HEK293T (cell line): ENCODE measurements around the gene MID1.

Source experiments
- CTCF ChIA-PET: fragments of 350-600 bp; formaldehyde crosslinking; extraction: SDS; loops from one replicate; lab custom pipeline; 2021; ENCODE audit warnings: antibody characterized with exemption, inconsistent platforms; lab: Yijun Ruan, JAX
- POLR2A ChIA-PET: fragments of 350-600 bp; formaldehyde crosslinking; extraction: SDS; loops from one replicate; lab custom pipeline; 2020; ENCODE audit warnings: antibody characterized with exemption, inconsistent platforms; lab: Yijun Ruan, JAX
- DNase-seq: peaks from one replicate; pipeline ENCODE4 v3.0.0; 2012; ENCODE audit warnings: mixed read lengths; ENCODE audit errors: extremely low spot score
- ARNT ChIP-seq: fragments of 450-650 bp; IDR thresholded peaks from 2 replicates; pipeline ENCODE4 v1.6.1; 2017; ENCODE audit warnings: mild to moderate bottlenecking
- BHLHE40 ChIP-seq: fragments of 450-650 bp; IDR thresholded peaks from 2 replicates; pipeline ENCODE4 v1.6.1; 2016; ENCODE audit warnings: mild to moderate bottlenecking, moderate library complexity, borderline replicate concordance
- CTBP1 ChIP-seq: fragments of 450-650 bp; IDR thresholded peaks from 2 replicates; pipeline ENCODE4 v1.6.1; 2016; ENCODE audit warnings: borderline replicate concordance
- ELF4 ChIP-seq: fragments of 450-650 bp; IDR thresholded peaks from 2 replicates; pipeline ENCODE4 v1.6.1; 2017; ENCODE audit warnings: antibody characterized with exemption
- FOXA1 ChIP-seq: fragments of 450-650 bp; IDR thresholded peaks from 2 replicates; pipeline ENCODE4 v1.6.1; 2016; ENCODE audit warnings: mild to moderate bottlenecking
- FOXK2 ChIP-seq: fragments of 450-650 bp; IDR thresholded peaks from 2 replicates; pipeline ENCODE4 v1.6.1; 2016; ENCODE audit warnings: mild to moderate bottlenecking
- FOXM1 ChIP-seq: fragments of 450-650 bp; IDR thresholded peaks from 2 replicates; pipeline ENCODE4 v1.6.1; 2017; ENCODE audit warnings: mild to moderate bottlenecking, borderline replicate concordance
- HDGF ChIP-seq: fragments of 450-650 bp; IDR thresholded peaks from 2 replicates; pipeline ENCODE4 v1.6.1; 2017; ENCODE audit warnings: antibody characterized with exemption, borderline replicate concordance
- L3MBTL2 ChIP-seq: fragments of 450-650 bp; conservative IDR thresholded peaks from 2 replicates; pipeline ENCODE4 v1.6.1; 2016; ENCODE audit warnings: mild to moderate bottlenecking
- LEF1 ChIP-seq: fragments of 450-650 bp; IDR thresholded peaks from 2 replicates; pipeline ENCODE4 v1.6.1; 2017; ENCODE audit warnings: mild to moderate bottlenecking, borderline replicate concordance
- NFRKB ChIP-seq: fragments of 450-650 bp; IDR thresholded peaks from 2 replicates; pipeline ENCODE4 v1.6.1; 2016; ENCODE audit warnings: mild to moderate bottlenecking, moderate library complexity
- SP1 ChIP-seq: fragments of 450-650 bp; IDR thresholded peaks from 2 replicates; pipeline ENCODE4 v1.6.1; 2017
- SUZ12 ChIP-seq: fragments of 450-650 bp; IDR thresholded peaks from 2 replicates; pipeline ENCODE4 v1.6.1; 2016; ENCODE audit warnings: mild to moderate bottlenecking
- TARDBP ChIP-seq: fragments of 450-650 bp; IDR thresholded peaks from 2 replicates; pipeline ENCODE4 v1.6.1; 2016
- ZNF384 ChIP-seq: fragments of 450-650 bp; IDR thresholded peaks from 2 replicates; pipeline ENCODE4 v1.6.1; 2016
- TF ChIP-seq, protein P1 (sequence below): fragments of 450-650 bp; IDR thresholded peaks from 2 replicates; pipeline ENCODE4 v1.6.1; 2016

MID1 gene

DNA sequence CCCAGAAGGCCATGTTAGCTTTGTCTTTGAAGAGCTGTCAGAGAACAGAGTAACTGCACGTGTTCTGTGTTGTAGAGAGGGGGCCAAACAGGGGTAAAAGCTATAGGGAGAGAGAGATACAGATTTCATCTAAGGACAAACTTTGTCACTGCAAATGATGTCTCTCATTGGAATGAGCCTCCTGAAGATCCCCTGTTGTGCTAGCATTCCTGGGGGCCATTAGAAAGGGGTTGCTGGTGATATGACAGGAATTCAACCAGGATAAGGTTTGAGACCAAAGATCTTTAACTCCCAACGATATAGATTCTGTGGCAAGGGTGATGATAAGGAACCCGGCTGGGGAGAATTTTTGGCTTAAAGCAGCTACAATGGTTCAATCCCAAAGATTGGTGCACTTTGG, 16.8 kb downstream of the MID1 start:
- DNase-seq, result no peak
- CTCF ChIA-PET, result interaction anchor here (1.5 kb wide), 1 partner anchor 15 kb away, joined by 5 read pairs; no protein-coding TSS in a partner anchor
- TF ChIP-seq FOXA1 (no peak), SUZ12 (no peak), L3MBTL2 (no peak), HDGF (no peak)
- POLR2A ChIA-PET, result interaction anchor here (1.8 kb wide), 1 partner anchor 16 kb away, joined by 11 read pairs; no protein-coding TSS in a partner anchor

DNA sequence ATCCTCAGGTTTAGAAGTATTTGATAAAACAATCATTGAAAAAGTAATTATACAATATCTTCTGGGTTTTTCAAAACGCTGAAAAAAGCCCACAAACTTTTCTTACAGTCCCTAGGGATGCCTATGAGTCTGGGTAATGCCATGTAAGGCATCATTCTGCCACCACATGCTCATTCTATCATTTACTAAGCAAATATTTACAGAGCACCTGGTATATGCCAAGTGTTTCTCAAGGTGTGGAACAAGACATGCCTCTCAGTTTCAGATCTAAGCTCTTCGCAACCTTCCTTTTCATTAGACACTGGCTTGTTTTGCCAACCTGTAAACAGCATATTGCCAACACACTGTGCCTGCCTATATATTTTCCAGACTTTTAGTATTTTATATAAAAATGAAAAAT, 17.7 kb downstream of the MID1 start:
- CTCF ChIA-PET, result interaction anchor here (1.5 kb wide), 1 partner anchor 16 kb away, joined by 5 read pairs; no protein-coding TSS in a partner anchor

DNA sequence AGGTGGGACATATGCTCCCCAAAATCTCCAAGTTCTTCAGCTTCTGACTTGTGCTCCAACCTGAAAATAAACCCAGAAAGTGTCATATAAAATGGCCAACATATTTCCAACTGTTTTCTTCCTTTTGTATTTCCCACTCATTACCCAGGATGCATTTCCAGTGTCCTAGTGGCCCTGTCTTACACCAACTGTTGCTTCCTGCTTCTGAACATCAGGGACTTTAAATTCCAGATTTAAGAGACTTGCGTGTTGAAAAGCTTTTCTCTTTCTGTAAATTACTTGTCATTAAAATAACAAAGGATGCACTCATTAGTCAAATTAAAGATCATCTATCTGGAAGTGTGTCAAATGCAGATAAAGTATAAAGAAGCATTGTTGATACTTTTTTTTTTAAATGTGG, 19.9 kb downstream of the MID1 start:
- ChIA-PET POLR2A (interaction anchor here (1.4 kb wide), 1 partner anchor 10 kb away, joined by 3 read pairs; no protein-coding TSS in a partner anchor), CTCF (interaction anchor here (0.8 kb wide), 1 partner anchor 410 kb away, joined by 4 read pairs; no protein-coding TSS in a partner anchor)
- TF ChIP-seq HDGF, result no peak
- TF ChIP-seq, protein P1, sequence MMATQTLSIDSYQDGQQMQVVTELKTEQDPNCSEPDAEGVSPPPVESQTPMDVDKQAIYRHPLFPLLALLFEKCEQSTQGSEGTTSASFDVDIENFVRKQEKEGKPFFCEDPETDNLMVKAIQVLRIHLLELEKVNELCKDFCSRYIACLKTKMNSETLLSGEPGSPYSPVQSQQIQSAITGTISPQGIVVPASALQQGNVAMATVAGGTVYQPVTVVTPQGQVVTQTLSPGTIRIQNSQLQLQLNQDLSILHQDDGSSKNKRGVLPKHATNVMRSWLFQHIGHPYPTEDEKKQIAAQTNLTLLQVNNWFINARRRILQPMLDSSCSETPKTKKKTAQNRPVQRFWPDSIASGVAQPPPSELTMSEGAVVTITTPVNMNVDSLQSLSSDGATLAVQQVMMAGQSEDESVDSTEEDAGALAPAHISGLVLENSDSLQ, result no peak
- no peak for TF ChIP-seq FOXM1
- no peak for TF ChIP-seq LEF1
- TF ChIP-seq SP1, result no peak
- DNase-seq, result no peak

More for the DNA sequence above, 17.7 kb downstream of the MID1 start:
- TF ChIP-seq NFRKB (no peak), LEF1 (no peak), FOXK2 (no peak), CTBP1 (no peak), FOXA1 (no peak), SUZ12 (no peak), ZNF384 (no peak), ELF4 (no peak), ARNT (no peak)
- TF ChIP-seq, protein P1, result no peak
- POLR2A ChIA-PET, result interaction anchor here (1.8 kb wide), 1 partner anchor 17 kb away, joined by 11 read pairs; no protein-coding TSS in a partner anchor
- no peak for DNase-seq

DNA sequence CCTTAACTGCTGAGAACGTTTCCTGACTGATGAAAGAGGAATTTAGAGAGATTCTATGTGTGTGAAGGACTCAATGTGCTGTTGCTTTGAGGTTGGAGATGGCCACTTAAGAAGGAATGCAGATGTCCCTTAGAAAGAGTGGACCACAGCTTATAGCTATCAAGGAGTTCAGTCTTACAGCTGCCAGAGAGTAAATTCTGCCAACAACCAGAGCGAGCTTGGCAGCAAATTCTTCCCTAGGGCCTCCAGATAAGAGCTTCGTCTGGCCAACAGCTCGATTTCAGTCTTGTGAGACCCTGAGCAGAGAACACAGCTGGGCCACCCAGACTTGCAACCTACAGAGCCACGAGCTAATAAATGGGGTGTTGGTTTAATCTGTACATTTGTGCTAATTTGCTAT, 21.8 kb downstream of the MID1 start:
- TF ChIP-seq ARNT (no peak), SP1 (no peak), LEF1 (no peak), TARDBP (no peak), HDGF (no peak), FOXA1 (no peak), SUZ12 (no peak), NFRKB (no peak), BHLHE40 (no peak), L3MBTL2 (no peak), ELF4 (no peak), CTBP1 (no peak), FOXK2 (no peak), ZNF384 (no peak), FOXM1 (no peak)
- TF ChIP-seq, protein P1, result no peak
- ChIA-PET CTCF (interaction anchor here (0.7 to 1.4 kb wide), 7 partner anchors 12 to 408 kb away, joined by 3 to 6 read pairs (median 4); partner anchors contain the start of gene MID1), POLR2A (interaction anchor here (1.3 kb wide), 1 partner anchor 21 kb away, joined by 9 read pairs; the partner anchor contains the start of gene MID1)
- no peak for DNase-seq

DNA sequence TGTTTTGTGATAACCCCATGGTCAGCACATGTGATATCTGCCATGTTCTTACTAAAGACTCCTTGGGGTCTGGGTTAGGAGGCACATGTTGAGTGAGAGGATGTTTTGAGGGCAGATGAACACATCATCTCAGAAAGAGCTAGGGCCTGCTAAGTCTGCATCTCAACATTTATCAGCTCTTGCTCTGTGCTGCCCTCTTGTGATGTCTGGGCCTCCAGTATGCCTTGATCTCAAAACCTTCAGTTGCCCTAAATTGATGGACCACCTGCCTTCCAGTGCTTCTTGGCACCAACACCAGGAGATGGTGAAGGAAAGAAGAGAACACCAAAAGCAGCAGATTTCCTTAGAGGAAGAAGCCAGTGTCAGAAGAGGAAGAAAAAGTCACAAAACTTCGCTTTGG, 22.5 kb downstream of the MID1 start:
- POLR2A ChIA-PET, result interaction anchor here (1.3 kb wide), 1 partner anchor 22 kb away, joined by 9 read pairs; the partner anchor contains the start of gene MID1
- CTCF ChIA-PET, result interaction anchor here (0.6 to 1.4 kb wide), 7 partner anchors 19 to 408 kb away, joined by 3 to 6 read pairs (median 4); partner anchors contain the start of gene MID1
- peak; percentile 38 for DNase-seq
- TF ChIP-seq SP1 (no peak), NFRKB (no peak), FOXM1 (no peak), TARDBP (no peak), ELF4 (no peak), ARNT (no peak), FOXK2 (no peak), L3MBTL2 (no peak), HDGF (no peak), LEF1 (no peak), SUZ12 (no peak)
